NCI-H1436 (cell line): ENCODE results near the gene MAP3K8.

Experiments
- DNase-seq: peaks from one replicate; lab custom pipeline; 2025; lab: John Stamatoyannopoulos, UW

Gene MAP3K8

GRCh38 chr10:30433730-30434272, at the start of gene MAP3K8:
Gene MAP3K8 (plus strand): TSS chr10:30434184. CDS start chr10:30438939, 4,755 bp downstream.
- DNase-seq = peak; percentile 30

- DNase-seq = peak; percentile 34
Observed at GRCh38 chr10:30384701-30385201, 49.2 kb upstream of the MAP3K8 start.

GRCh38 chr10:30386801-30387588, 47.0 kb upstream of the MAP3K8 start:
- DNase-seq = no peak

GRCh38 chr10:30387646-30388243, 46.2 kb upstream of the MAP3K8 start:
- no peak for DNase-seq

GRCh38 chr10:30389543-30389942, 44.4 kb upstream of the MAP3K8 start:
- no peak for DNase-seq

- DNase-seq = no peak
Observed at GRCh38 chr10:30390207-30390606, 43.8 kb upstream of the MAP3K8 start.

GRCh38 chr10:30391266-30391665, 42.7 kb upstream of the MAP3K8 start:
- DNase-seq = no peak

- peak; percentile 57 for DNase-seq
Observed at GRCh38 chr10:30392564-30392990, 41.4 kb upstream of the MAP3K8 start.

GRCh38 chr10:30396293-30396692, 37.7 kb upstream of the MAP3K8 start:
- DNase-seq = no peak

- no peak for DNase-seq
Observed at GRCh38 chr10:30396698-30397097, 37.3 kb upstream of the MAP3K8 start.

GRCh38 chr10:30398193-30398592, 35.8 kb upstream of the MAP3K8 start:
- no peak for DNase-seq

- no peak for DNase-seq
Observed at GRCh38 chr10:30398788-30399187, 35.2 kb upstream of the MAP3K8 start.

GRCh38 chr10:30403494-30403893, 30.5 kb upstream of the MAP3K8 start:
- DNase-seq = no peak

- no peak for DNase-seq
Observed at GRCh38 chr10:30404540-30404939, 29.4 kb upstream of the MAP3K8 start.

- no peak for DNase-seq
Observed at GRCh38 chr10:30411263-30411662, 22.7 kb upstream of the MAP3K8 start.

GRCh38 chr10:30412901-30413300, 21.1 kb upstream of the MAP3K8 start:
- DNase-seq = no peak

- DNase-seq = no peak
Observed at GRCh38 chr10:30413996-30414576, 19.9 kb upstream of the MAP3K8 start.

GRCh38 chr10:30415593-30415992, 18.4 kb upstream of the MAP3K8 start:
- no peak for DNase-seq

GRCh38 chr10:30417301-30417700, 16.7 kb upstream of the MAP3K8 start:
- no peak for DNase-seq

GRCh38 chr10:30420266-30420665, 13.7 kb upstream of the MAP3K8 start:
- no peak for DNase-seq

- DNase-seq = no peak
Observed at GRCh38 chr10:30420766-30421165, 13.2 kb upstream of the MAP3K8 start.

GRCh38 chr10:30422151-30422695, 11.8 kb upstream of the MAP3K8 start:
- DNase-seq = no peak
